CD4-positive, alpha-beta T cell treated with Interleukin-15 for 4 hours (primary cell): ENCODE results near the gene MAGIX.

Experiments
- DNase-seq: peaks from one replicate; pipeline ENCODE4 v3.0.0-alpha.2; 2020; ENCODE audit warnings: low spot score

Gene MAGIX

DNA sequence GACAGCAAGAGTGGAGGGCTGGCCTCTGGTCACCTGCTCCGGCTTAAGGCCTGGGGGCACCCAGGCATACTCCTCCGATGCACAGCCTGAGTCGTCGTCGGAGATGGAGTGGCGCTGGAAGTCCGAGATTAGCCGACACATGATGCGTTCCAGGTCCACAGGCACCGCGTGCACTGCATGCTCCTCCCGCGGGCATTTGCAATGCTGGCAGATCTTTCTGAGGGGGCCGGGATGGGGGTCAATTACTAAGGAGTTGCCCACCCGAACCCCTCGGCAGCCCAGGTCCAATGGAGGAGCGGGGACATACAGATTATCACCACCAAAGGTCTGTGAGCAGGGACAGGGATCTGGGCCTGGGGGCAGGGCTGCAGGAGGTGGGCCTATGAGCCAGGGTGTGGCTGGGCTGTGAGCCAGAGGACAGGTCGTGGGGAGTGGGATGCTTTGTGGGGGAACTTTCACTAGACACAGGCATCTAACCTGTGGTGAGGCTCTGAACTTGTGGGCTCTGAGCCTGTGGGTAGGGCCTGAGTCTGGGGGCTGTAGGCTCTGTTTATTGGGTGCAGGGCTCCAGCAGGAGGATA, 21.2 kb downstream of the MAGIX start:
- DNase-seq: no peak

DNA sequence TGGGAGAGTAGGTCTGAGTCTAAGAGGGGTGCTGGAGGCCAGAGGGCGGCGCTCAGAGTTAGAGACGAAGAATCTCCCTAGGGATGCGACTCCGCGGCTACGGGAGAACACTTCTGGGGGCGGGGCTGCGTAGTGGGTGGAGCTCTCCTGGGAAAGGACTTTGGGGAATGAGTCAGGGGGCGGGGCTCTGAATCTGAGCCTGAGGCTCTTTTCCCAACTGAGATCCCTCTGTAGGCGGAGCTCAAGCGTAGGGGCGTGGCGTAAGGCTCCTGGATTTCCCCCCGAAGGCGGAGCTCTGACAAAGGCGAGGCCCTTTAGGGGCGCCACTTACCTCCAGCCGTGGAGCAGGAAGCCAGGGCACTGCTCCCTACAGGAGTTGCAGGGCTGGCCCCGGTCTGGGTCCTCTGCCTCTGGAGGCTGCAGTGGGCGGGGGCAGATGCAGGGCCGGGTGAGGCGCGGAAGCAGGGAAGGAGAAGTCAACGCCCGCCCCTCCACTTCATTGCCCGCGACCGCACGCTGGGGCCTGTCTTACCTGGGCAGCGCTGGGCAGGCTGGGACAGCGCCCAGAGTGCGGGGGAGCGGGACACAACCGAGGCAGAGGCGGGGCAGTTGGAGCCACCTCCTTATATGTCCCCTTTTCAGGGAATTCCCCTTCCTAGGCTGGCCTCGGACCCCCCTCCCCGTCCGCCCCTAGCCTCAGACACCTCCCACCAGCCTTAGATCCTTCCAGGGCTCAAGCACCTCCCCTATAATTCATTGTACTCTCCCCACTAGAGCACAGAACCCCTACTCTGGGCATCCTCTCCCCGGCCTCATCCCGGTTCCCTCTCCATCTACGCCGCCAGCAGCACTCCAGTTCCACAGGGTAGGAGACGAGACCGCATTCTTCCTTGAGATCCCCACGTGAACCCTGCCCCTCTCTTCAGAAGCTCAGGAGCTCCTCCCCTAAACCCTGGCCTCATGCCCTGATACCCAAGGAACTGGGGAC, 22.0 kb downstream of the MAGIX start:
- no peak for DNase-seq

DNA sequence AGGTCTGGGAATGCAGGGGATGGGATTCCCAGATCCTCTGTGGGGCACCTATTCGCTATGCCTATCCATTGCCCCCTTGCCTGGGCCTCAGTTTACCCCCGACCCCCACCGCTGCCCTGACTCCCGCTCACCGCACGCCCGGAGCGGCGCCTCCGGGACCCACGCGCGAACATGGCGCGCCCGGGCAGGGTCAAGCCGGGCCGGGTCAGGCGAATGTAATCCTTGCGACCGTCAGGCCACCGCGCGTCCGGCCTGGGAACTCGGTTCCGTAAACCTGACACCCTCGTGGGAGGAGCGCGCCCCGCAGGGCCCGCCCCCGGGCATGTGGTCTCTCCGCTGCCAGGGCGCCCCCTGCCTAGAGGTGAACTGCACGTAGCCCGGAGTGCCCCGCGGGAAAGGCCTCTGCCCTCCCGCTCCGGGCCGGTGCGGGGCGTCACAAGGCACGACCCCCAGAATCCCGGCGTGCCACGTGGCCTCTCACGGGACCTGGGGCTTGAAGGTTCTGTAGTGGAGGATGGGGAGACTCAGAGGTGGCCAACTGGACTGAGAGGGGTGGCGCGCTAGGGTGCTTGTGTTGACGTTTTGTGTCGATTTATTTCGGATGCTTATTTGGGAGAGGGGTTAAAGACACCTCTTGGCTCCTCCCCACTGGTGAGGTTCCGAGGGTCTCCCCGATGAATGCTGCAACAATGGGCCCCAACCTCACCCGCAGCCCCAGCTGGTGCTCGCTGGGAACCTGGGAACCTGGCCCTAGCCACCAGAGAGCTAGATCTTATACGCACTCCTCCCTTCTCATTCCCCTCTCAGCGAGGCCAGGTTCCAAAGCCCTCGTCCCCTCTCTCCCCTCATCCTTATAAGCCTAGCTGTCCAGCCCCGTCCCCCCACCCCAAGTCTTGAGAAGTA, 23.8 kb downstream of the MAGIX start, which contains the start of gene PRICKLE3:
PRICKLE3 (minus strand) TSS at position 249 of the 903 bp plus-strand sequence; CDS start at position 173, 76 bp downstream.
- peak; percentile 69 for DNase-seq

DNA sequence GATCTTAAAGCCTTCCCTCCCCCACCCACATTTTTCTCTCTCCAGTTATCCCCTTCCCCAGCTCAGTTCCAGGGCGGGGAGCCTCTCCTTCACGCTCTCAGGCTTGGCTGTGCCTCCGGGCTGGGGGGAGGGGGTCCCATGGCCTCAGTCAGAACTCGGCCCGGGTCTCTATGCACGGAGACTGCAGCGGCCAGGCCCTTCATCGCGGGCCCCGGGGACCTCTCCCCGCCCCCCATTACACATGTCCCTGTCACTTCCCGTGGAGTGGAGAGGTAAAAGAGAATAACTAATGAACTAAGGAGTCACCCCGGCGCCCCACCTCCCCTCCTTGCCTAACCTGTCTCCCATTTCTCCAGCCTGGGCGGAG, 24.5 kb downstream of the MAGIX start:
- no peak for DNase-seq

DNA sequence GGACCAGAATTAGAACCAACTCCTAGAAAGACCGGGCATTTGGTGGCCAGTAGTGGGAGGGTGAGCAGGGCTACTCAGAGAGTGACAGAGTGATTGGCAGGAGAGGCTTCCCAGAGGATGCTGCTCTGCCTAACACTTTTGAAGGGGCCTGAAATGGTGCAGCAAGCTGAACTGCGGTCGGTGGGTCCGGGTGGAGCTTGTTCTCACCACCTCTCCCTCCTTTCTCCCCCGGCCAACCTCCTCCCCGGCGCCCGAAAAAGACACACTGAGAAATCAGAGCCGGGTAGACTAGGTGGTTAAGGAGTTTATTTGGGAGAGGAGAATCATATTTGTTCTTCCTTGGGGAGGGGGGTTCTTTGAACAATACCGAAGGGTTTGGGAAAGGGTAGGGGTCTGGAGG, 25.0 kb downstream of the MAGIX start:
- no peak for DNase-seq

DNA sequence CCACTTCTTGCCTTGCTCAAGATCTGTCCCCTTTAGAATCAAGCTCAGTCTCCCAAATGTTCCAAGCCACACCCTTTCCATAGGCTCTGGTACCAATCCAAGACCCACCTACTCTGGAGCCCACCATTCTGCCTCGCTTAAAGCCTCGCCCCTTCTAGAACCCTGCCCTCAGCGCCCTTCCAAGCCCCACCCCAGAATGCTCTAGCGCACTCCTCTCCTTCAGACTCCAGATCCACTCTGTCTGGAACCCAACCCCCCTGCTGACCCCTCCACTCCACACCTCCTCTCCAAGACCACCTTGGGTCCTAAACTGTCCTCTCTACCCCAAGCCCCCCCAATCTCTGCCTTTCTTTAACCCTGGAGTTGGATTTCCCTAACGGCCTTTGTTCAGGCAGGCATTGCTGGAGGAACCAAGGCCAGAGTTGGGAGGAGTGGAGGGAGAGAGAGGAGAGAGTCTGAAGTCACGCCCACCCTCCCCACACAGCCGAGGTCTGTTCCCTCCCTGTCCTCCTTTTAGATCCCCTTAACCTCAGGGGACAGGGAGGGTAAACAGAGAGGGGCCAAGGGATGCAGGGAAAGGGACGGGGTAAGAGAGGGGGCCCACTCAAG, 26.0 kb downstream of the MAGIX start:
- no peak for DNase-seq

DNA sequence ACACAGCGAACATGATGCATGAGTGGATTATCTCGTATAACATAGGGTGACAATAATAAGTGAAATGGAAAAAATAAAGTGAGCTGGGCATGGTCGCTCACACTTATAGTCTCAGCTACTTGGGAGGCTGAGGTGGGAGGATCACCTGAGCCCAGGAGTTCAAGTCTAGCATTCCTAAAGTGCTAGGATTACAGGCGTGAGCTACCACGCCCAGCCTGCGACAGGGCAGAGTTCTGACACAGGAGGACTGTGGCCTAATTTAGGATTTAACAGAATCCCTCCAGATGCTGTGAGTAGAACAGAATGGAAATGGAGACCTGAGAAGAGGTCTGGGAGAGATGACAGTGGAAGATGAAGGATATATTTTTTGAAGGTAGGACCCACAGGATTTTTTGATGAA, 27.0 kb downstream of the MAGIX start:
- no peak for DNase-seq

DNA sequence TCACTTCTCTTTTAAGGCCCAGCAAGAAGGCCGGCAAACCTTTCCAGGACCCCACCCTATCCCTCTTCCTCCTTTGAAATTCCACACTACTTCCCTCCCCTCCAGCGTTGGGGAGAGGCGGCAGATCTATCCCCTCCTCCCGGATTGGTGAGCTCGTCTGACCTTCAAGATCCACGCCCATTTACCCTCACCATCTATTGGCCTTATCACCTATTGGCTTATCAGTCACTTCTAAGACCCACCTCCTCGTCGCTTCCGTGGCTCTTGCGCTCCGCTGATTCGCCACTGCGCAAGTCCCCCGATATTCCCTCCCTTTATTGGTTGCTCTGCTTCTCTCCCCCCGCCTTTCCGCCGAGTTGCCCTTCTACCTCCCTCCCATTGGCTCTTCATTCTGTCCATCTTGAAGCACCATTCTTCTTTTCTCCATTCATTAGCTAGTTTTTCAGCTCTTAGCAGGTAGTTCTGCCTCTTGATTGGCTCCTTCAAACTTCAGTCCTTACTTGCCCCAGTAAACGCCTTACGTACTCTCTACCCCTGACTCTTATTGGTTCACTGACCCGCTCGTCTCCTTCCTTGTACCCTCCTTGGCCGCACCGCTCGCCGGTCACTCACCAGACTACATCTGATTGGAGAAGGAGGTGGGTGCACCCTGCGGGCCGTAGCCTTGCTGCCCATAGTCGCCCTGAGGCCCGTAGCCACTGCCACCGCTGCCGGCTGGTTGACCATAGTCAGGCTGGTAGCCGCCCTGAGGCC, 28.4 kb downstream of the MAGIX start:
- DNase-seq: peak; percentile 93

DNA sequence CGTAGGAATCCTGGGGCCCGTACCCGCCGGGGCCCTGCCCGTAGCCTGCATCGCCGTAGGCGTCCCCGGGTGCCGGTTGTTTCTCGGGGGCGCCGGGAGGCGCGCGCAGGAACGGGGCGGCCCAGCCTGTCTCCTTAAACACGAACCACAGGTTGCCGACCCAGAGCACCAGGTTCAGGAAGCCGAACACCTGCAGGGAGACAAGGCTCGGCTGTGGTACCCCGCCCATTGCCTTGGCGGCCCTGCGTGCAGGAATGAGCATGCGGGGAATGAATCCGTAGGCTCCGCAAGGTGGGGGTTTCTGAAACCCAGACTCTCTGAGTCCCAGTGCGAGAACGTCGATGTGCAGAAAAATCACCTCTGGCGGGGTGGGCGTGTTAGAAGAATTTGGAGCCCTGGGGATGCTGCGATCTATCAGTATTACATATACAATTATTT, 29.0 kb downstream of the MAGIX start:
- DNase-seq: no peak

DNA sequence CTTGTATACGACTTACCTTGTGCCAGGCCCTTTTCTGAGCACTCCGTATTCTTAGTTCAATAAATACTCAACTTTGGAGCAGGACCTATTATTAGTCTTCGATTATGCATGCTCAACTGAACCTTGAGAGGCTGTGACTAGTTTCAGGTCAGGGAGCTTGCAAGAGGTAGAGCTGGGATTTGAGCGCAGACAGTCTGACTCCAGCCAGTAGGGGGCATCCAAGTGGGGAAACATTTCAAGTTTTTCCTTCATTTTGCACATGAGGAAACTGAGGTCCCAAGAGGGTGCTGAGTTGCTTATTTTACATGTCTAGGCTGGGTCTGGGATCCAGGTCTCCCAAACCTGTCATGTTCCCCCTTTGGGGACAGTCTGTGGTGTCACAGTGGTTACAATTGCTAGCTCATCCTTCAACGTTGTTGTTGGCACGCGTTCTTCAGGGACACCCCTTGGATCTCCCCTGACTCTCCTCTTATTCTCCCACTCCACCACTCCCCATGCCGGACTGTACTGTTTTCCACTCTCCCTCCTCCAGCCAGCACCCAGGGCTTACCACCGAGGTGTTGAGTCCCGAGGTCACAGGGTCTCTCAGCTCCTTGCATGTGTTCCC, 30.3 kb downstream of the MAGIX start:
- peak; percentile 40 for DNase-seq

DNA sequence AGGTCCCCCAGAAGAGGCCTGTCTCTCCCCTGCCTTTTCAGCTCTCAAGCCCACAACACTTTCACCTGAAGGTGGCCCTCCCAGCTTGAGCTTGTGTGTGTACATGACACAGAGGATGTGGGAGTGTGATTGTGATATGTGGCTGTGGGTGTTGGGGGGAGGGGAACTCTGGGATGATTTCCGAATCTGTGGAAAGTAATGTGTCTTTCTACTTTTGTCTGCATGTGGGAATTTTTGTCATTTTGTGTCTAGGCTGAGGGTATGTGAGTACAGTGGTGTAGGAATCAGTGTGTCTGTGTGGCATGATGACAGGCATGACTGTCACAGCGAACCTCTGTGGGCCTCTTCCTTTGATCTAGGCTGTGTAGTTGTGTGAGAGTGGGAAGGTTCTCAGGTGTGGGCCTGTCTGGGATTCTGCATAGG, 31.0 kb downstream of the MAGIX start:
- DNase-seq: no peak

DNA sequence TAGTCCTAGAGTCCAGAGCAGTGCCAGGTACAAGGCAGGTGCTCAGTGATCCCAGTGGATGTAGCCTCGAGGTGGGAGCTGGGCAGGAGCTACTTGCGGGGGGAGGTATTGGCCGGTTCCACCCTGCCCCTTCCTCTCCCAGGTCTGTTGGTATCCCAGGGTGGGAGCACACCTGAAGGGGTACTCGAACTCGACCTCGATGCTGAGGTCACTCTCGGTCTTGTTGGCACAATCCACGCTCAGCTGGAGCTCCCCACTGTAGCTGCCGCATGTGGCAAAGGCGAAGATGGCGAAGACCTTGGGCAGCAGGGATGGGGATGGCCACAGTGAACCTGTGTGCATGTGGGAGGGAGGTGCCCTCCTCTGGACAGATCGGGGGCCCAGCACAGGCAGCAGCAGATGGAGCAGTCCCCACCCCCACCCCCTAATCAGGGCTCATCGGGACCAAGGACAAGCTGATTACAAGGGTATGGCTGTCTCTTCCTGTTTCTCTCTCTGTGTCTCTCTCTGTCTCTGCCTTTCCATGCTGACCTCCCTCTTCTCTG, 35.1 kb downstream of the MAGIX start:
- DNase-seq: no peak

DNA sequence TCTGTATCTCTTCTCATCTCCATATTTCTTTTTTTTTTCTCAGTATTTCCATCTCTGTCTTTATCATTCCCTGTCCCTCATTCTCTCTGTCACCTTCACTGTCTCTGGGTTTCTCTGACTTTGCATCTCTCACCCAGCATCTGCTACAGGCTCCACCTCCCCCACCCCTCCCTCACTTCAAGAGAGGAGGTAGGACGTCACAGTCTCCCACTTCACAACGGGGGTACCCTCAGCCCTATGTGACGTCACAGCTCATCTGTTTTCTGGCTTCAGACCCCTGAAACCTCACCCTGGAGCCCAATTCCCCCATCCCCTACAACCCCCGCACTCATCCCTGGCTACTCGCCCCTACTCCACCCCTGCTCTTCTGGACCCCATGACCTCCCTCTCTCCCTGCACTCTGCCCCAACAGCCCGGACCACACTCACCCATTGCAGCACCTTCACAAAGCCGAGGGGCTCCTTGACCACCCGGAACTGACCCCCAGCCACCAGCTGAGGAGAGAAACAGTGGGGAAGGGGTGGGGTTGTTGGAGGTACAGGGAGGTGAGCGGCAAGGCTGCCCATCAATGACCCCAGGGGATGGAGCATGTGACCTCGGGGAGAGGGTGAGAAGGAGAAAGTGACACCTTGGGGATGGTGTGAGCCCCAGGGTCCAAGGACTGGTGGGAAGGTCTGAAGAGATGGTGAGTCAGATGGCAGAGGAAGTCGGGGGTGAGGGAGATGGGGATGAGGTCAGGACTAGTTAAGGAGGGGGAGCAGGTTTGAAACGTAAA, 36.2 kb downstream of the MAGIX start:
- DNase-seq: no peak

DNA sequence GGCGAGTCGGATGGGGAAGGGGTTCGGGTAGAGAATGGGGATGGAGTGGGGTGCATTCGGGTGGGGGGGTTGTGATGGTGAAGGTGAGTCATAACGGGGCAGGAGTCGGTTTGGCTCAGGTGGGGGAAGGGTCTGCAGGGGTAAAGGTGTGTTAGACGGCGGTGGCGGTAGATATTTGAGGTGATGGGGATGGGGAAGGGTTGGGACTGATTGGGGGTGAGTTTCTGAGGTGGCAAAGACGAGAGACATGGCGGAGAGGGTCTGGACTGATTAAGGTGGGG, 36.7 kb downstream of the MAGIX start:
- DNase-seq: no peak

DNA sequence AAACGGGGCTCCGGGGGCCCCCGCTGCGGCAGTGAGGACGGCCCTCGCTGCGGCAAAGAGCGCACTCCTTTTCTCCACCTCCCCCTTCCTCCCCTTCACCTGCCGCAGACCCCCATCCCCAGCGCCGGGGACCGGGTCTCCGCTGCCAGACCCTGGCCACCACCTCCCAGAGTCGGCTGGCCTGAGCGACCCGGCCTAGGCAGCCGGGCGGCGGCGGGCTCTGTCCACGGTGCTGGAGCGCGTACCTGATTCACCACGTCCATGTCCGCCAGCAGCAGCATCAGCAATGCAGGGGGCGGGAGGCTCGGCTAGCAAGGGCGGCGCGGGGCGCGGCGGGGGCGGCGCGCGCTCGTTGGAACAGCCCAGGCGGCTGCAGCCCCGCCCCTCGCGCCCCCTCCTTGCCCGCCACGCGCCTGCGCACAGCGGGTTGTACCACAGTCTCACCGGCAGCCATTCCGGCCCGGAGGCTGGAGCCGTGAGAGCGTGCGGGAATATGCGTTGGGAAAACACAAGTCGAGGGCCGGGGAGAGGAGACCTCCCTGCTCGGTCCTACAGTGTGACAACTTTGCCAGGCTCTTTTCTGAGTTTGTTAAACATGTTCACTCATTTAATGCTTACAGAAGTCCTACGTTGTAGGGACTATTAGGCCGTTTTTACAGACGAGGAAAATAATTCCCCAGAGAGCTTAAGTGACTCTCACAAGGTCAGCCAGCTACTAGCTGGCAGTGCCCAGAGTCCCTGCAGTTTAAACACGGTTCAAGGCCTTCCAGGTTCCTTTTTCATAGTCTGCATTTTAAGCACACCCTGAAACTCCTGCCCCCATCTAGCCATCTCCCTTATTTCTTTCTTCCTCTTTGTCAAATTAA, 37.6 kb downstream of the MAGIX start, which contains the start of gene SYP:
SYP (minus strand) TSS at position 288 of the 866 bp plus-strand sequence; CDS start at position 281, 7 bp downstream.
- DNase-seq: peak; percentile 89

DNA sequence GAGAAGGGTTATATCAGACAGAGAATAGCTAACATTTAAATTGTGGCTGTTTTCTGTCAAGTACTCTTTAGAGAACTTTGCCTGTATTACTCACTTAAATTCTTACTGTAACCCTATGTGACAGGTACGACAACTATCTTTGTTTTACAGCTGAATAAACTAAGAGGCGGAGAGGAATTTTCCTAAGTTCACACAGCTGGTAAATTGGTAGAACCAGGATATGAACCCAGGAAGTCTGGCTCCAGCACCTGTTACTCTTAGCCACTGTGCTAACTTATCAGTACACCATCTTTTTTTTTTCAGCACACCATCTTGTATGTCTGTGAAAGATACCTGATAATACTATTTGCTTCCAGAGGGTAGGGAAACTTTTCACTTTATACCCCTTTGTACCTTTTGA, 39.5 kb downstream of the MAGIX start:
- no peak for DNase-seq

DNA sequence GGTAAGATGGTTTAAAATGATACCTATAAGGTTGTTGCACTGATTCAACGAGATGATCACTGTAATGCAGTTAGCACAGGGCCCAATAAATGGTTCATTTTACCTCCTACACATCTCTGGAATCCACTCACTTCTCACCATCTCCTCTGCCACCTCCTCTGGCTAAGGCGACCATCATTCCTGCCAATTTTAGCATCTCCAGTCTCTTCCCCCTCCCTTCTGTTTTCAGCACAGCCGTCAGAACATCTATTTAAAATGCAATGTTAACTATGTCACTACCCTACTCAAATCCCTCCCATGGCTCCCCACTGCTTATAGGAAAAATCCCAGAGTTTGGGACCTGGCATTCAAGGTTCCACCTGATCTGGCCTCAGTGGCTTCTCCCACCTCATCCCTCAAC, 41.0 kb downstream of the MAGIX start:
- no peak for DNase-seq

DNA sequence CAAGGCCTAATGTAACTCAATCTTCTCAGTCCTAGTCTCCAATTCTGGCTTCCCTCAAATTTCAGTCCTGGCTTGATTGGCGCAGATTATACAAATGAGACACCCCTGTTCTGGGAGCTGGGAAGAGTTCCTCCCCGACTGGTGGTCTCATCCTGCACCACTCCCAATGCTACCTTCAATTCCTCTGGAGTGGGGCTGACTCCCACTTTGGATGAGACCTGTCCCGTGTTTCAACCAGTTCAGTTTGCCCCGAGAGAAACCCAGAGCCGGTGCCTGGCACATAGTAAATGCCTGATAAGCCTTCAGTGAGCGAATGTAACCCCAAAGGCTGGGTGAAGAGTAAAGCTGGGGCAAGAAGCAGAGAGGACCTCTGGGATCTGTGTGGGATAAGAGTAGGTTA, 41.5 kb downstream of the MAGIX start:
- no peak for DNase-seq

DNA sequence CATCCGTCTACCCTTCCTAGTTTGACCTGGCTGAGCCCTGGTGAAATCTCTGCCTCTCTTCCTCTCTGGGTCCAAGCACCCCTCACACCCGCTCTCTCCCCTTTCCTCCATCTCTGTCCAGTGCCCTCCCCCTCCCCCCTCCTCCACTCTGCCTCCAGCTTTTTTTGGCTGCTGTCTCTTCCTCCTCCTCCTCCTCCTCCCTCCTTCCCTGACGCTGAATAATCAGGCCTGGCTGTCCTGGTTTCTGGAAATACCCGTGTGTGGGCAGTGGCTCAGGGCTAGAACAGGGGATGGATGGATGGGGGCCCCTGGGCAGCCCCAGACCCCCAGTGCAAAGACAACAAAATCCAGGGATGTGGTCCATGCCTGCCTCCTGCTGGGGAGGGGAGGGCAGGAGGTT, 42.2 kb downstream of the MAGIX start:
- no peak for DNase-seq
